HG02678 (cell line): Measurements from ENCODE around the gene ABCB7.
"Not testable (repeated sequence)": the region's sequence is repeated elsewhere in the genome, so short reads cannot be mapped to it uniquely, and the experiment has no call there.

Experiments used
- ATAC-seq: cut with Tn5 transposase; IDR thresholded peaks from one replicate; pipeline ENCODE4 v1.9.1; 2021; ENCODE audit warnings: mild to moderate bottlenecking, moderate library complexity; ENCODE audit not compliant: unreplicated experiment

The ABCB7 gene

DNA sequence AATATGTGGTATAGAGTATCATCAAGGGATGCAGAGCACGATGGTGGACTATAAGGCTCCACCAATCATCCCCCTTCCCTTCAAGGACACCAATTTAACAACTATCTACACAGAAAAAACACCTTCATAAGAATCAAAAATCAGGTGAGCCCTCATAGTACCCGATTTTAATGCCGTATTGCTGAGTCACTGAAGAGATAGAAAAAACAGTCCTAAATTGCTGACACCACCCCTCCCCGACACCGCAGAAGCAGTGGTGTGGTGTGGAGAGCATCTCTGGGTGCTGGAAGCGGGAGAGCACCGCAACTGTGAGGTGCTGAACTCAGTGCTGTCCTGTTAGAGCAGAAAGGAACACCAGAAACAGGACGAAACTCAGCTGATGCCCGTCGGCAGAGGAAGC lies 49.3 kb downstream of the ABCB7 start:
- ATAC-seq, result no peak

DNA sequence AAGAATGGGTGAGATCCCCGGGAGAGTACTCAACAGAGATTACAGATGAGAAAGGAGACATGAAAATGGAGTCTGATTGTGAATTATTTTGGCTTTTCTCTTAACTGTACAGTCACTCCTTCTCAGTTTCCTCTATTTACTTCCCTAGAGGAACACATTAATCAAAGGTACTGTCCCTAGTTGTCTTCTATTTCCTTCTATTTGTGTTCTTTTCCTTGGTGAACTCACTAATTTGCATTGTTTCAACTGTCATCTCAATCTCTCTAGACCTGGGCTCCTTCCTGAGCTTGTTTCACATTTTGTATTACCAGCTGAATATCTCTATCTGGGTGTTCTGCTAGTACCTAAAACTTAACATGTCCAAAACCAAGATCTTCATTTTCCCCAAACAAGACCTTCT lies 59.8 kb downstream of the ABCB7 start:
- ATAC-seq, result no peak

DNA sequence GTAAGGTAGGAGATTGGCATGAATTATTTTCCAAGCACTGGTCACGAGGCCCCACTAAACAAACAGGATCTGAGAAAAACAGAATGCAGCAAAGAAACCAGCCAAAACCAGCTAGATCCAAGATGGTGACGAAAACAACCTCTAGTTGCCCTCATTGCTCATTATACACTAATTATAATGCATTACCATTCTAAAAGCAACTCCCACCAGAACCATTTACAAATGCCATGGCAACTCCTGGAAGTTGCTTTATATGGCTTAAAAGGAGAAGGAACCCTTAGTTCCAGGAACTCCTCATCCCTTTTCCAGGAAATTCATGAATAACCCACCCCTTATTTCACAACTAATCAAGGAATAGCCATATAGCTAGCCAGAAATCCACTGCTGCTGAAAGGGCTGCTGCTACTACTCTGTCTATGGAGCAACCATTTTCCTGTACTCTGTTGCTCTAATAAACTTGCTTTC lies 69.3 kb downstream of the ABCB7 start:
- no peak for ATAC-seq

DNA sequence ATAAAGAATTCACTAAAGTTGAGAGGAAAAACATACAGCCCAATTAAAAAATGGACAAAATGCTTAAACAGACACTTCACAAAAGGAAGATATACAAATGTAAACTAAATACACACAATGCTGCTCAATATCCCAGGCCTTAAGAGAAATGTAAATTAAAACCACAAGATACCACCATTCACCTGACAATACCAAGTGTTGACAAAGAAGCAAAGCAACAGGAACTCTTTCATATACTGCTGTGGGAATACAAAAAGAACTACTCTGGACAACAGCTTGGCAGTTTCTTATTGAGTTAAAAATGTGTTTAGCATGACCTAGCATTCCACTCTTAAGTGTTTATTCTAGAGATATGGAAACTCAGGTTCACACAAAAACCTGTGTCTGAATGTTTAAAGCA lies 71.3 kb downstream of the ABCB7 start:
- no peak for ATAC-seq

- no peak for ATAC-seq
Measured at GRCh38 chrX:75076429-75076828, 79.7 kb downstream of the ABCB7 start.

- ATAC-seq, result no peak
Measured at GRCh38 chrX:75074475-75074874, 81.6 kb downstream of the ABCB7 start.

DNA sequence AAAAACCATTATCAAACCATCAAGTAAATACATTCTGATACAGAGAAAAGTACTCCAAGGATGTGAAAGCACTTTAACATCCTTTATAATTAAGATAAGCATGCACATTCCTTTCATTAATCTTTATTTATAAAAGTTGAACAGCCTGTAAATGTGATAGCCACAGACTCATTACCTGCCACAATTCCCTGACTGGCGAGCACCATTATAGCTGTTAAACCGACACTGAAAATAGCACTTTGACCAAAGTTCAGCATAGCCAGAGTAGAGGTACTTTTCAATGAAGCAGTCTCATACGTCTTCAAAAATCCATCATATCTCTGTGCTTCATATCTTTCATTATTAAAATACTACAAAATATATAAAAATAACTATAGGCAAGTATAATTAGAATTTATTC lies 84.7 kb downstream of the ABCB7 start:
- no peak for ATAC-seq

GRCh38 chrX:75067931-75068330 lies 88.2 kb downstream of the ABCB7 start:
- ATAC-seq, result no peak

- no peak for ATAC-seq
Measured at GRCh38 chrX:75061701-75062100, 94.4 kb downstream of the ABCB7 start.

- ATAC-seq, result no peak
Measured at GRCh38 chrX:75051047-75051446, 105.0 kb downstream of the ABCB7 start.

GRCh38 chrX:75045369-75045768 lies 110.7 kb downstream of the ABCB7 start:
- no peak for ATAC-seq

DNA sequence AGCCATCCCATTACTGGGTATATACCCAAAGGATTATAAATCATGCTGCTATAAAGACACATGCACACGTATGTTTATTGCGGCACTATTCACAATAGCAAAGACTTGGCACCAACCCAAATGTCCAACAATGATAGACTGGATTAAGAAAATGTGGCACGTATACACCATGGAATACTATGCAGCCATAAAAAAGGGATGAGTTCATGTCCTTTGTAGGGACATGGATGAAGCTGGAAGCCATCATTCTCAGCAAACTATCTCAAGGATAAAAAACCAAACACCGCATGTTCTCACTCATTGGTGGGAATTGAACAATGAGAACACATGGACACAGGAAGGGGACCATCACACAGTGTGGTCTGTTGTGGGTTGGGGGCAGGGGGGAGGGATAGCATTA lies 111.9 kb downstream of the ABCB7 start:
- ATAC-seq, result not testable (repeated sequence)

DNA sequence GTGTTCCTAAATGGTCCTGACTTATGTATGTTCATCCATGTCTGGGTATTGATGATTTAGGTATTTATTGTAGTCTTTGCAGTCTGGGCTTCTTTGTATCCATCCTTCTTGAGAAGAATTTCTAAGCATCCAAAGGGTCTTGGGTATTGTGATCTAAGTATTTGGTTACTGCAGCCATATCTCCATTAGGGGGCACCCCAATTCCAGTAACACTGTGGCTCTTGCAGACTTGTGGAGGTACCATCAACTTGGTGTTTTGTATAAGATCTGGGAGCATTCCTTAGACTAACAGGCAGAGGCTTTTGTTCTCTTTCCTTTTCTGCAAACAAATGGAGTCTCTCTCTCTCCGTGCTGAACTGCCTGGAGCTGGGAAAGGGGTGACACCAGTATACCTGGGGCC lies 117.2 kb downstream of the ABCB7 start:
- no peak for ATAC-seq
